HG02943 (cell line): ENCODE data around the gene POLR1E.

Experiments used
- ATAC-seq: cut with Tn5 transposase; IDR thresholded peaks from one replicate; pipeline ENCODE4 v1.9.1; 2021; ENCODE audit warnings: mild to moderate bottlenecking, low read depth, moderate library complexity; ENCODE audit not compliant: unreplicated experiment

Gene POLR1E

DNA sequence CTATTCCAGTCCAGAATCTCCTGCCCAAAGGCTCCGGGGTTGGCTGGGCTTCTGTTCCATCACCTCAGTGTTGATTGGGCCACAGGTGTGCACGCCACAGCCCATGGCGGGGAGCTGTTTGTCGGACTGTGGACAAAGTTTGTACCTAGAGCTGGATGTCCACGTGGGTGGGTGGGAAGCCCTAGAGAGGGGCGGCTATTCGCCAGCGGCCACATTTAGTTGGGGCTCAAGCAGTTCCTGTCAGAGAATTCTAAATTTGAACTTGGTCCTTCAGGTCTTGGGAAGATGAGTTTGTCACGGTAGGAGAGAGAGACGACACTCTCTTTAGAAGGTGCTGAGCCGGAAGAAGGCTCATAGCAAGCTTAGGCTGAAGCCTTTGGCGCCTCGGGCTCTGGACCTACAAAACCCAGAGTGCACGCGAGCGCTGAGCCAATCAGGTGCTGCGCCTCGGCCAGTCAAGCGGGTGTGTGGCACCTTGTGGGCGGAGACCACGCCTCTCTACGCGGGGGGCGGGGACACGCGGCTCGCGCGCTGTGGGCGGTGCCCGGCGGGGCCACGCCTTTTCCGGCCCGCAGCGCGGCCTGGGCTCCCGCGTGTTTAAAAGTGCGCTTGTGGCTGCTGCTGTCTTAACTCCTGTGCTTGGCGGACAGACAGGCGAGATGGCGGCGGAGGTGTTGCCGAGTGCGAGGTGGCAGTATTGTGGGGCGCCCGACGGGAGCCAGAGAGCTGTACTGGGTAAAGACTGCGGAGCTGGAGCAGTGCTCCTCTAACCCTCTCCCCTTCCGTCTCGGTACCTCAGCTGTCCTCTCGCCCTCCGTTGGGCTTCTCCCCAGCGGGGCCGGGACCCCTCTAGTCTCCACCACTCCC, at the start of gene POLR1E:
Gene POLR1E (plus strand): TSS at position 560 of the 867 bp plus-strand sequence. CDS start 100 bp downstream, at position 660.
- ATAC-seq = peak; percentile 94

DNA sequence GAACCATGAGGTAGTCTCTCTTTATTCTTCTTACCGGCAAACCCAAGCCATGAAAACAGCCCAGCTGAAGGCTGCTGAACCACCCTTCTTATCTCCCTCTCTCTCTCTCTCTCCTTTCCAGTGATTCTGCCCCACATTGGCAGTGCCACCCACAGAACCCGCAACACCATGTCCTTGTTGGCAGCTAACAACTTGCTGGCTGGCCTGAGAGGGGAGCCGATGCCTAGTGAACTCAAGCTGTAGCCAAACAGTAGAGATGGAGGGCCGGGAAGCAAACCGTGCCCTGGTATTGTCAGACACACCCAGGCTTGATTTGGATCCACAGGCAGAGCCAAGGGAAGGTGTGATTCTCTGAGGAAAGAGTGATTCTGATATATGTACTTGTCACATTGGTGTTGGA, 49.2 kb upstream of the POLR1E start:
- no peak for ATAC-seq

DNA sequence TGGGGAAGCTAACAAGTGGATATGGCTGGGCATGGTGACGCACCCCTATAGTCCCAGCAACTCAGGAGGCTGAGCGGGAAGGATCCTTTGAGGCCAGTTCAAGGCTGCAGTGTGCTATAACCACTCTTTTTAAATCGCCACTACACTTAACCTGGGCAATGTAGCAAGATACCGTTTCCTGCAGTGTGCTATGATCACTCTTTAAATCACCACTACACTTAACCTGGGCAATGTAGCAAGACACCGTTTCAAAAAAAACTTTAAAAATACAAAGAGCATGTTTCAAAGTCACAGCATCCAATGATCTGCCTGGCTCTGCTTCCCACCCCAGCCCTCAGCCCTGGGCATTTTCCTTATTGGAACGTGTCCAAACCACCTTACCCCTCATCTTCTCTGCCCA, 48.7 kb upstream of the POLR1E start:
- no peak for ATAC-seq

- no peak for ATAC-seq
Observed at GRCh38 chr9:37437621-37438020, 48.1 kb upstream of the POLR1E start.

DNA sequence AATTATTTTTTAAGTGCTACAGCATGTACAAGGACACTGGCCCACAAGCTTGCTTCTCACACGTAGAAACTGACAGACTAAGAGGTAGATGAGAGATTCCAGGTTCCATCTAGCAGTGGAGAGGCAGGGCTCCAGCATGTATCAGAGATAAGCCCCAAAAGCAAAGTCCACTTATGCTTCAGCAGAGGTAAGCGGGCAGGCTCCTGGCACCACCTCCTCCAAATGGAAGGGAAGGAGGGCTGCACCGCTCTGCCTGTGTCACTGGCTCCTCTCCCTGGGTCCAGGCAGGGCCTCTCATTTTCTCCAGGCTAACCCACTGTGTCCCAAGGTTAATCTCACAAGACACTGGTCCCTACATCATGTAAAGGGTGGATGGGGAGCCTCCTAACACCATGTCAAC, 47.4 kb upstream of the POLR1E start:
- no peak for ATAC-seq

DNA sequence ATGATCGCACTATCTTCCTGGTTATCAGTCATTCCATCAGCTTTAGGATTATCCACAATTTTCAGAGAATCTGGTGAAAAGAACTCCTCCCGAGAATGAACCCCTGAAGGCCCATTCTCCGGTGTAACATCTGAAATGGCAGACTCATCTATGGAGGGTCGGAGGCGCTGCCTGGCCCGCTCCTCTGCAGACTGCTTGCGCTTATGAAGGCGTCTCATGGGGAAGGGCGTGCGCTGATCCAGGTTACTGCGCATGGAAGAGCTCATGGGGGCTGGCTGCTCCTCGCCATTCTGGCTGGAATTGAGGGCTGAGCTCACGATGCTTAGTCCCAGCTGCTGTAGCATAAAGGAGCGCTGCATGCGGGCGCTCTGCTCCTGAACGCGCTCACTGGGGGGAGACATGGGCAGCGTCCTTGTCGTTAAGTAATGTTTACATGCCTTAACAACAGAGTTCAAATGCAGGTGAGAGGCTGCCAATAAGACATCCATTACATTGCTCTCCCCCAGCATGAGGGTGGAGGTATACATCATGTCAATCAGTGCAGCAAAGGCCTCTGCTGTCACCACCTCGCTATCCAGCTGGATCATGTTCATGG, 43.9 kb upstream of the POLR1E start:
- no peak for ATAC-seq

- ATAC-seq = no peak
Observed at GRCh38 chr9:37442556-37442955, 43.2 kb upstream of the POLR1E start.

GRCh38 chr9:37443566-37443965, 42.2 kb upstream of the POLR1E start:
- no peak for ATAC-seq

DNA sequence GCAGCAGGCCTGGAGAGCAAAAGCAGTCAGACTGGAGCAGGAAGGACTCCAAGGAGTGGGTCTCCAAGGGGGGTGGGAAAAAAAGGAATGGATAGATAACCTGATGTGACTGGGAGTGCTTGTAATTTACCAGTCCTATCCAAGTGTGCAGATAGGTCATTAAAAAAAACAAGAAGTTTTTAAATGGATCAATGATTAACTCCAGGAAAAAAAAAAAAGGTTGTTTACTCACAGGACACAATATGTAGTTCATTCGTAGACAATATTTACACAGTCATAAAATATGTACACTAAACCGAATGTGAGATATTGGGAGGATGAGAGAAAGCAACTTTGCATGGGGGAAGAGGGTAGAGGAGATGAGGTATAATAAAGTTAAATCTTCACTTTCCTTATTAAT, 40.9 kb upstream of the POLR1E start:
- no peak for ATAC-seq

DNA sequence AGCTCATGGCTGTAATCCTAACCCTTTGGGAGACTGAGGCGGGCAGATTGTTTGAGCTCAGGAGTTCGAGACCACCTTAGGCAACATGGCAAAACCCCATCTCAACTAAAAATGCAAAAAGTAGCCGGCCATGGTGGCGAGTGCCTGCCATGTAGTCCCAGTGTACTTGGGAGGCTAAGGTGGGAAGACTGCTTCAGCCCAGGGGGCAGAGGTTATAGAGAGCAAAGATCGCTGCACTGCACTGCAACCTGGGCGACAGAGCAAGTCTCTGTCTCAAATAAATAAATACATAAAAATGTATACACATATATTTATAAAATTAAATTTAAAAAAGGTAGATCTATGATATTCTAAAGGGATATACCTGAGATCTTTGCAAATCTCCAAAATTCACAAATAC, 39.9 kb upstream of the POLR1E start:
- ATAC-seq = no peak

GRCh38 chr9:37446401-37446800, 39.3 kb upstream of the POLR1E start:
- ATAC-seq = no peak

DNA sequence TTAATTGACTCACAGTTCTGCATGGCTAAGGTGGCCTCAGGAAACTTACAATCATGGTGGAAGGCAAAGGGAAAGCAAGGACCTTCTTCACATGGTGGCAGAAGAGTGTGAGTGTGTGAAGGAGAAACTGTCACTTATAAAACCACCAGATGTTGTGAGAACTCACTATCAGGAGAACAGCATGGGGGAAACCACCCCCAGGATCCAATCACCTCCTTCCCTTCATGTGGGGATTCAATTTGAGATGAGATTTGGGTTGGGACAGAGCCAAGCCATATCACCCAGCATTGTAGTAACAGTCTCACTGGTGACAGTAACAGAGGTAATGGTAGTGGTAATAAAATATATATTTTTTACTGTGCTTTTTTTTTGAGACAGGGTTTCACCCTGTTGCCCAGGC, 38.6 kb upstream of the POLR1E start:
- ATAC-seq = no peak

GRCh38 chr9:37449862-37450632, 35.7 kb upstream of the POLR1E start:
- ATAC-seq = no peak

DNA sequence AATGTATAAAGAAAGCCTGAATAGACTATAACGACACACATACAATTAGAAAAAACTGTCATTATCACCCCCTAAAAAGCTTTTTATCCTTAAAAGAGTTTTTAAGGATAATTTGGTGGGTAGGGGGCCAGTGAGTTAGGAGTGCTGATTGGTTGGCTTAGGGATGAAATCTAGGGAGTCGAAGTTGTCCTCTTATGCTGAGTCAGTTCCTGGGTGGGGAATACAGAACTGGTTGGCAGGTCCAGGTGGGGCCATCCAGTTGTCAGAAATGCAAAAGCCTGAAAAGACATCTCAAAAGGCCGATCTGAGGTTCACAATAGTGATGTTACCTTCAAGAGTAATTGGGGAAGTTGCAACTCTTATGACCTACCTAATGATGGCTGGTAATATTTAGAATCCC, 34.1 kb upstream of the POLR1E start:
- no peak for ATAC-seq

- ATAC-seq = no peak
Observed at GRCh38 chr9:37452611-37453010, 33.1 kb upstream of the POLR1E start.

DNA sequence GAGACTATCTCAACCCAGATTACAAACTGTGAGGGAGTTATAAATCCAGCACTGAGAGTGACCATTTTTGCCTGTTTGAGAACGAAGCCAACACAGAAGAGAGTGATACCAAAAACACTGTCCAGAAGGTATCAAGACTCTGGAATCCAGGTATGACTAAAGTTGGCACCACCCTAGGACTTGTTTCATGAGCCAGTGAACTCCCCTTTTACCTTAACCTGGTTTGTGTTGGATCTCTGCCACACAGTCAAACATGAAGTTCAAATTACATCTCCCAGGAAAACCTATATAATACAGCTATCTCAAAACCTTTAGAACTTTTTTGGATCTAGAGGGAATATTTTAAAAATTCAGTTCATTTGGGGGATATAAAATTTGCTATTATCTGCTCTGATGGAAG, 31.9 kb upstream of the POLR1E start:
- no peak for ATAC-seq

DNA sequence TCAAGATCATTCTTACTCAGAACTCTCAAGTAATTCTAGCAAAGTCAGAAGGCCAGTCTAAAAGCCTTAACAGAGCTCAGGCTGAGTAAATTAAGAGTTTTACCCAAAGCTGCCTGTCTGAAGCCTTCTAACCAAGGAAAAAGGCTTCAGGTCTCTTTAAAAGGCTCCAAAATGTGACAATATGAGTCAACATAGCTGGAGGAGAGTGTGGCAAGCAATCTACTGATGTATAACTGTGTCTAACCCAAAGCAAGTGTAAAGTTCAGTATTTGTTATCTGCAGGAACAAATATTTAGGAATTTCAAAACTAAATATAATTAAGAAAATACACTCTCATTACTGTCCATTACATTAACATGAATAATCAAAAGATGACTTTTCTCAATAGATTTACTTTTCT, 31.5 kb upstream of the POLR1E start:
- ATAC-seq = no peak

DNA sequence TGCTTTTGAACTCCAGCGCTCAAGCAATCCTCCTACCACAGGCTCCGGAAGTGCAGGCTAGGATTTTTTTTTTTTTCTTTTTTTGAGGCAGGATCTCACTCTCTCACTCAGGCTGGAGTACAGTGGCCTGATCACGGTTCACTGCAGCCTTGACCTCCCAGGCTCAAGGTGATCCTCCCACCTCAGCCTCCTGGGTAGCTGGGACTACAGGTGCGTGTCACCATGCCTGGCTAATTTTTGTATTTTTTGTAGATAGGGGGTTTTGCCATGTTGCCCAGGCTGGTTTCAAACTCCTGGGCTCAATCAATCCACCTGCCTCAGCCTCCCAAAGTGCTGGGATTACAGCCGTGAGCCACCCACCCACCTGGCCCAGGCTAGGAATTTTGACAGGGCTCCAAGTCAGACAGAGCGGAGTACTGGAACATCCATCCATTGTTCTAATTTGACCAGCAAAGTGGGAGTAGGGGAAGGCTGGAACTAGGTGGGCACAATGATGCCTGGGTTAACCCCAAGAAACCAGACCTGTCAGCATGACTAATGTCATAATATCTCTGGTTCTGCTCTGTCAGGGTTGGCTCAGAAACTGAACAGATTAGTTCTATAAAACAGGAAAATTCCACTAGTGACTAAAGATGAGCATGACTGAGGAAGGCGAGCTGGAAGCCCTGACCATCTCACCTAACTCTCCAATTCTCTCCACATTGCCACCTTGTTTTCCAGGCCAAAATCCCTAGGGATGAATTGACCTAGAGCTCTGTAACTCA, 29.7 kb upstream of the POLR1E start:
- no peak for ATAC-seq

DNA sequence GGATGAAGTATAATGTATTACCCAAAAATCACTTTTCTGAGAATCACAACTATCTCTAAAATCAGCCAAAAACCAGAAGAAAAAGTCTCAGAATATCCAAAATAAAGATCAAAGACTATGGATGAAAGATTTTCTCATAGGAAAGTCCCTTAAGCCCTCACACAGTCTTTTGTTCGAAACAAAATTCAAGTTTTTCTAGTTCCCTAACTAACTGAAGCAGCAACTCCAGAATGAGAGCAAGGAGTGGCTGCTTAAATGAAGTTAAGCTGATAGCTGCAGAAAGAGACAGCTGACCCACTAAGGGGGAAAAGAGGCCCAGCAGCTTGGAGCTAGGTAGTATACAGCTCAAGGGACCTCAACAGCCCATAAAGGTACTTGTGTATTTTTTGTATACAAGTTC, 28.9 kb upstream of the POLR1E start:
- ATAC-seq = no peak

- ATAC-seq = no peak
Observed at GRCh38 chr9:37464006-37464405, 21.7 kb upstream of the POLR1E start.
